Breast epithelium (tissue), 4 donors: Measurements from ENCODE around the gene MED1. TPM values are rescaled to one million over a fixed set of nuclear protein-coding genes. Genes with fewer than 3 reads are reported as not detected.

Experiments used
- DNase-seq, 2 donors: peaks; one replicate each; pipeline ENCODE4 v3.0.0-alpha.2; 2019; ENCODE audit warnings: low spot score in 2 of 2
- H3K27ac ChIP-seq, 2 donors: fragments of 200-600 bp; sonication (generic) in 1 of 2; one replicate each; pipeline ENCODE4 v1.5.1; 2016 to 2019; ENCODE audit warnings: mild to moderate bottlenecking in 1 of 2
- H3K27me3 ChIP-seq, 2 donors: fragments of 200-600 bp; sonication (generic) in 1 of 2; one replicate each; pipeline versions ENCODE4 v1.5.1 to v1.6.0; 2017 to 2019; ENCODE audit warnings: control low read depth in 1 of 2, mild to moderate bottlenecking in 1 of 2
- H3K36me3 ChIP-seq: fragments of 200-600 bp; one replicate; pipeline ENCODE4 v1.5.1; 2019
- H3K4me1 ChIP-seq, 2 donors: fragments of 200-600 bp; sonication (generic); one replicate each; pipeline ENCODE4 v1.5.1; 2016 to 2019; ENCODE audit warnings: control low read depth in 1 of 2
- H3K4me3 ChIP-seq, 3 donors: fragments of 200-600 bp; sonication (generic); 1 replicate in 2 of 3; 2 replicates in 1 of 3; pipeline ENCODE4 v1.5.1; 2016 to 2019; ENCODE audit warnings: mild to moderate bottlenecking in 3 of 3, moderate library complexity in 2 of 3
- H3K9me3 ChIP-seq, 2 donors: fragments of 200-600 bp; sonication (generic) in 1 of 2; one replicate each; pipeline ENCODE4 v1.5.1; 2016 to 2019; ENCODE audit warnings: control low read depth in 1 of 2
- CTCF ChIP-seq, 3 donors: fragments of 450-650 bp; IDR thresholded peaks; one replicate each; pipeline ENCODE4 v1.5.1; 2016 to 2017; ENCODE audit warnings: antibody characterized with exemption in 3 of 3, mild to moderate bottlenecking in 3 of 3, moderate library complexity in 3 of 3
- POLR2A ChIP-seq: fragments of 450-650 bp; IDR thresholded peaks from one replicate; pipeline ENCODE4 v1.6.1; 2016; ENCODE audit warnings: antibody characterized with exemption, mild to moderate bottlenecking, moderate library complexity
- POLR2AphosphoS5 ChIP-seq, 3 donors: sonication (generic); formaldehyde crosslinking; IDR thresholded peaks; one replicate each; pipeline ENCODE4 v1.6.1; 2017; ENCODE audit warnings: antibody characterized with exemption in 3 of 3
- intact Hi-C: fragments of 100-400 bp; cut with DNase I; formaldehyde crosslinking; loops from one replicate; pipeline ENCODE4 v1.15.1; 2023; ENCODE audit warnings: low total_unique reads
- total RNA-seq, 3 donors: library from RNA; depleted of rRNA; stranded (reverse); fragments of >200 nt; gene quantifications; one replicate each; pipeline ENCODE4 v1.1.0, GENCODE V29; 2016

The MED1 gene
- total RNA-seq, 3 donors from 2014 or later, result 21.4 to 36.3 (median 33.1) TPM

- no peak for DNase-seq
These were observed 11.7 kb upstream of the MED1 start for GRCh38 chr17:39462631-39463375.

GRCh38 chr17:39461926-39462569 lies 11.0 kb upstream of the MED1 start:
- TF ChIP-seq CTCF (IDR thresholded peaks at IDR 0.05) (no peak), POLR2A (no peak), POLR2AphosphoS5 (IDR thresholded peaks at IDR 0.05) (no peak)
- peak overlapping the region; percentile 85 to 98 (median 97) for H3K4me3 ChIP-seq
- H3K27me3 ChIP-seq, result no peaks in the 10 kb centered on the region
- H3K9me3 ChIP-seq, result no peaks in the 10 kb centered on the region
- peak overlapping the region; percentile 98 to 99 for H3K27ac ChIP-seq
- no peaks in the 10 kb centered on the region for H3K36me3 ChIP-seq
- DNase-seq, result no peak
- intact Hi-C loops, result no loop called here
- peaks cover 0 to 18% of the 10 kb centered on the region in 2 donors for H3K4me1 ChIP-seq

More at GRCh38 chr17:39462631-39463375, 11.7 kb upstream of the MED1 start:
- intact Hi-C loops, result no loop called here
- Histone ChIP-seq H3K4me3 (peak overlapping the region; percentile 85 to 98 (median 97)), H3K27me3 (no peaks in the 10 kb centered on the region), H3K27ac (peak overlapping the region; percentile 98 to 99), H3K9me3 (no peaks in the 10 kb centered on the region), H3K36me3 (no peaks in the 10 kb centered on the region), H3K4me1 (peaks cover 0 to 18% of the 10 kb centered on the region in 2 donors)
- no peak for TF ChIP-seq POLR2A
- TF ChIP-seq POLR2AphosphoS5 (IDR thresholded peaks at IDR 0.05), result no peak
- TF ChIP-seq CTCF (IDR thresholded peaks at IDR 0.05), result no peak

GRCh38 chr17:39461113-39461925 lies 10.3 kb upstream of the MED1 start, which contains the start of gene CDK12:
Gene CDK12 (plus strand): TSS chr17:39461486. CDS start chr17:39462072, 586 bp downstream.
- H3K27ac ChIP-seq, result peak within 1 kb of the TSS; percentile 98 to 99
- H3K4me1 ChIP-seq, result peaks cover 0 to 18% of the 10 kb centered on the region in 2 donors
- H3K9me3 ChIP-seq, result no peaks in the 10 kb centered on the region
- H3K36me3 ChIP-seq, result no peaks in the 10 kb centered on the region
- peak; percentile 95 to 97 for DNase-seq
- TF ChIP-seq CTCF (IDR thresholded peaks at IDR 0.05), result no peak
- peak; percentile 93 for TF ChIP-seq POLR2A
- TF ChIP-seq POLR2AphosphoS5 (IDR thresholded peaks at IDR 0.05), result peak; percentile 93 to 98 (median 95)
- no peaks in the 10 kb centered on the region for H3K27me3 ChIP-seq
- H3K4me3 ChIP-seq, result peak within 1 kb of the TSS; percentile 85 to 98 (median 97)
- intact Hi-C loops, result no loop called here

GRCh38 chr17:39455919-39456318 lies 4.9 kb upstream of the MED1 start:
- Histone ChIP-seq H3K9me3 (no peaks in the 10 kb centered on the region), H3K36me3 (no peaks in the 10 kb centered on the region), H3K4me1 (no peaks in the 10 kb centered on the region), H3K27ac (no peak overlapping the region), H3K27me3 (no peaks in the 10 kb centered on the region), H3K4me3 (no peak overlapping the region)
- intact Hi-C loops, result no loop called here
- DNase-seq, result no peak
- TF ChIP-seq POLR2AphosphoS5 (IDR thresholded peaks at IDR 0.05) (no peak), CTCF (IDR thresholded peaks at IDR 0.05) (no peak), POLR2A (no peak)
